GM19455 (cell line): ENCODE data around the gene CACNA2D3.

ENCODE experiments used
- ATAC-seq: cut with Tn5 transposase; IDR thresholded peaks from one replicate; pipeline ENCODE4 v1.9.1; 2021; ENCODE audit not compliant: unreplicated experiment

Gene CACNA2D3

DNA sequence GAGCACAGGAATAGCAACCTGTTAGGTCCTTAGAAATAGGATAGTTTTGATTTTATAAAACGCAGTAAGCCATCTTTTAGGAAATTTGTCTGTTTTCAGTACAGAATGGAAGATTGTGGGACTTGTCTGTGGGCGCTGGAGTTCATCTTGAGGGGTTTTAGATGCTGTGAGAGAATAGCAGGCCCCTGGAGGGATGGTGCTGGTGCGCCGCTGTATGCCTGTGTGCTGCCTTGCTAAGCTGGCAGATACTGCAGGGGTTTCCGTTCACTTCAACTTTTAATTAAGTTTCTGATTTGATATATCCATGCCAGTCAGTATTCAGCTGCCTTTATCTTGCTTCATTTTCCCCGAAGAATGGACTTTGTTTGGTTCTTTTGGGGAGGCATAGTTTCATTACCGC lies 4.2 kb downstream of the CACNA2D3 start:
- no peak for ATAC-seq

DNA sequence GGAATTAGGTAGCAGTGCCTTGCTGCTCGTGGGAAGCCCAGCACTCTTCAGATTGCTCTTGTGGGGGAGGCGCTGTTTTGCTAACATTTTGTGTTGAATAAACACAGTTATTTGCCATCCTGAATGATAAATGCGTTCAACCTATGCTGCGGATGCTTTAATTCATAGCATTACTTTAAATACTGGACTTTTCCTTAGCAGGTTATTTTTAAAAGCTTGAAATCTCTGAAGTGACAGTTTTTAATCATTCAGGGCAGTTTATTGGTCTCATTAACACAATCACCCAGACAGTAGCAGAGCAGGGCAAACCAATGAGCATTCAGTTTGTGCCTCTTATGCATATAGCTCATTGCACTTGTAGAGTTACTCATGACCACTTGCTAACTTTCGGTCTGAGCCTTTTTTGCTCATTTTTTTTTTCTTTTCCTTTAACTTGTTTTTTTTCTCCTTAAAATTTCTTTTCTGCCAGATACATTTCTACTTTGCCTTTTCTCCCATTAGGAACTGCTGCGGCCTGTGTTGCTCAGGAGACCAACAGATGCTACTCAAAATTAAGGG lies 5.2 kb downstream of the CACNA2D3 start:
- ATAC-seq, result no peak

DNA sequence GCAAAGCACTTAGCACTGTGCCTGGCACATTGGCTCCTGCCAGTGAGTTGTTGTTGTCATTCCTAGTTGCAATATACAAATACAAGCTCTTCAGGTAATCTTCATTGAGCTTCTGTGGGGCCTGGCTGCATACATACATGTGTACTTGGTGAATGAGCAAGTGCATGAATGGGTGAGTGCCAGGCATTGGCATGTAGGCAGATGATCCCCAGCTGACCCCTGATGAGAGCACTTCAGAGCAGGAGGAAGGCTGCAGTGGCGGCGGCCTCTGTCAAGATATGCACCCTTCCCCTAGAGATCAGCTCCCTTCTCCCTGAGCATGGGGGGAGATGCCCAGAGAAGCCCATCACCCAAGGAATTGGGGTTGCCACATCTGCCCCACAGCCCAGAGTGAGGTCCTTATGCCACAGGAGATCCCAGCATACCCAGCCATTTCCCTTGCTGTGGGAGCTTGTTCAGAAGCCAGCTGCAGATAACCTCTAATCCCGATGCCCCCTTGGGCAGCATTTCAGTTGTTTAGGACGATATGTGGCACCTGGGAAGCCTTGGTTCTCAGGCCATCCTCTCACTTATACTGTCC lies 8.8 kb downstream of the CACNA2D3 start:
- ATAC-seq, result no peak

DNA sequence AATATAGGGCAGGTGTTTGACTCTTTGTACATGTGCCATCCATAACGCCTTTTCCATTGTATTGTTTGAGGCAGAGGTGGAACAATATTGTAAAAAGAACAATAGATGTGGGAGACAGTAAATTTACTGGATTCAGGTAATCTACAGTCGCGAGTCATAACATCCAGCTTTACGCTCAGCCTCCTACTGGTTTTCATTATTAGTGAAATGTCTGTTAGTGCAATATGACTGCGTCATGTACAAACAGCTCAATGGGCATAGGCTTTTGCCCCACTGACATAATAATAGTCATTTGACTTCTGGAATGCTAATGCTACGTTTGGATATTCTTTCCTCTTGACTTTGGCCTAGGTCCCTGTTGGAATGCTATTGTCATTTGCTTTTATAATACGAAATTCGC lies 9.5 kb downstream of the CACNA2D3 start:
- ATAC-seq, result no peak

DNA sequence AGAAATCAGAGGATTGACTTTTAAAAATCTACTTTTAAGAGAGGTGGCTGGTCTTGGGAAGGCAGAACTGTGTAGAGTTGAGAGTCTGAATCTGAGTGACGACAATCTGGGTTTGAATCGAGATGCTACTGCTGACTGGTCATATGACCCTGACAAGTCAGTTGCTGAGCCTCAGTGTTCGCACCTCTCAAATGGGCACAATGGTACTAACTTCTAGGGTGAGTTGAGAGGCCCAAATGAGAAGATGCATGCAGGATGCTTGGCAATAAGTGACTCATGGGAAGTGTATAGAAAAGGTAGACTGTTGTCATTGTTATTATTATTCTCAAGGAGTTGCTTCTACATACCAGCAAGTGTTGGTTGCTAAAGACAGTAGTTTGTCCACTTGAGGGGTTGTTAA lies 10.3 kb downstream of the CACNA2D3 start:
- ATAC-seq, result no peak

DNA sequence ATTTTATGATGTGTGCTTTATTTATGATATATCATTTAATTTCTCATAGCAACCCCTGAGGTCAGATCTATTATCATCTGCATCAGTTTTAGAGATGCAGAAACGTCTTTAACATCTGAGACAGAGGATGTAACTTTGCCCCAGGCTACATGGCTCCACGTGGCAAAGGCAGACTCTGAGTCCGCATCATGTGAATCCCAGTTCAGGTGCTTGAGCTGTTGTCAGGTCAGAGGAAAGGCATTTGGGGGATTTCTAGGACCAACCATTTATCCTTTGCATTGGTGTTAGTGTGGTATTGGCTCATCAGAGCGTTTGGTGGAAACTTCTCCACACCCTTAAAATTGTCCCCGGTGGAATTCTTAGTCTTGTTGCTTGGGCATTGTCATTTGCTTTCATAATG lies 10.8 kb downstream of the CACNA2D3 start:
- no peak for ATAC-seq

DNA sequence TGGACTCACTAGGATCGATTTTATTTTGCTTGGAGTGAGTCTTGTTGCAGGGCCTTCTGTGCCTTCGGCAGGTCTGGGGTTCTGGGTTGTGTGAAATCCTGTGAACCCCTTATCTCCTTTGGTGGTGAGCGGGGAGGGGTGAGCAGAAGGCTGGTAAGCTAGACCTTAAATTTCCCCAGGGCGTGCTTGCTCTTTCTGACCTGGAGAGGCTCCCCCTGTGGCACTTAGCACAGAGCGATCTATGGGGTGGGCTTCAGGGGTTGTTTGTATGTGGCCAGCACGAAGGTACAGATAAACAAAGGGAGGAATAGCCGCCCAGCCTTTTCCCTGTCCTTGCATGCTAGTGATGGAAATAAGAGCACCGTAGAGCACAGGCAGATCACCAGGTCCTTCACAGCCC lies 11.8 kb downstream of the CACNA2D3 start:
- ATAC-seq, result no peak

DNA sequence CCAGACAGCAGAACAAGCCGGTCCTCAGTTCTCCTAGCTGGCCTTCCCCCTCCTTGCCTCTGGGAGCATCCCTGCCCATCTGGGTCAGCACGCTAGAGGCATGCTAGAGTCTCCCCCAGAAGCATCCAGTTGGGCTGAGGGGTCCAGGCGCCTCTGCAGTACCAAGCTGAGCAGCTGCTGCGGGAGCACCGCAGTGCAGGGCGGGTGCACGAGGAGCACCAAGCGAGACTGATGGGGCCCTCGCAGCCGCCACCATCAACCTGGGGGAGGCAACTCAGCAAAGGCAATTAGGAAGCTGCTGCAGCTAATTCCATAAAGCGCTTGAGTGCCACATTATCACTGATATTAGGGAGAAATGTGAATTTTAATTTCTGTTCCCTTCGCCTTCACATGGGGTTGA lies 12.4 kb downstream of the CACNA2D3 start:
- no peak for ATAC-seq

DNA sequence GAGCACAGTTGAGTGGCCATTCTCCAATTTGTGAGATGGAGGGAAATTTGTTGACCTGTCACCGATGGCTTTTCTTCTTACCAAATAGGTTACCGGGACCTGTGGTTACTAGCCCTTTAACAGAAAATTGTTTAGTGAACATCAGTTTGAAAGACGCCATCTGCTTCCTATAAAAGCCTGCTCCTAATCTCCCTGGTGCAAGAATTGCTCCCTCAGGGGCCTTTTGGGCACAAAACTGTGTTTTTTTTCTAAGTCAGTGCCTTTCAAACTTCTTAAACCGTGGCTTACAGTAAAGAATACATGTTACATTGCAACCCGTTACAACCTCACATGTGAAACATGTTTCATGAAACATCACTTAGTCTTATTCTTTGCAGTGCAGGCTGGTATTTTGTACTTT lies 15.0 kb downstream of the CACNA2D3 start:
- no peak for ATAC-seq

DNA sequence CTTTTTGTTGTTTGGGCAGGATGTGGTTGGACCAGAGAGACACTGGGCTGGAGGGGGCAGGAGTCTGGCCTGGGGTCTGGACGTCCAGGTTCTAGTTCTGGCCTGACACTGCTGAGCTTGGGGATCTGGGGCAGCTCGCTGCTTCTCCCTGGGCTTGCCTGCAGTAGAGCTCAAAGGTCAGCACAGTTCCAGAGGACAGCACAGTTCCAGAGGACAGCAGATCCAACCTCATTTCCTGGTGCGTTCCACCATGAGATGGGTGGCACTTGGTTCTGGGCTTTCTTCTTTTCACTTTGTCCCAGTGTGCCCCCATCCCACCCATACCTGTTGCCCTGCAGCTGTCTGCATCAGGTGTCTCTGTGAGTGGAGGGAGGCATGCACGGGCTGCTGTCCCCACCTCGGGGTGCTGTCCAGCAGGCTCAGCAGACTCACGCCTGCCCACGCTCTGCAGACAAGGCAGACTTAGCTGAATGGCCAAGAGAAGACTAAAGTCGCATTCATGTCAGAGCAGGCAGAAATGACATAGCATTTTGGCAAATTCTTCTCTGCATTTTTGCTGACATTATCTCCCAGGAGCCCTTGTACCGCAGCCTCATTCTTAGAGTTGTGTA lies 16.7 kb downstream of the CACNA2D3 start:
- ATAC-seq, result no peak

DNA sequence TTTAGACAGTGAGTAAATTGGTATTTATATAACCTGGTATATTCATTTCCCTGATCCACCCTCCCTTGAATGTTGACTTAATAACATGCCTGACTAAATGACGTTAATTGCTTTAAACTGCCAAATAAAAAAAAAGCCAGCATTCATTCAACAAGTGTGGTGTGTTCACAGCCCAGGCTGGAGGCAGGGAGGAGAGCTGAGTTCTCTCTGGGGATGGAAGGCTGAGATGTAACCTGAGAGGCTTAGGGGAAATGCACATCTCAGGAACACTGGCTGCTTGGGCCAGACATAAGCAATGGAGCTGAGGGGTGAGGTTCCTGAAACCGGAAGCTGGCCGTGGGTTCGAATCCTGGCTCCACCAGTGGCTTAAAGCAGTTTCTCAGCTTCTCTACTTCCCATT lies 17.3 kb downstream of the CACNA2D3 start:
- ATAC-seq, result no peak

DNA sequence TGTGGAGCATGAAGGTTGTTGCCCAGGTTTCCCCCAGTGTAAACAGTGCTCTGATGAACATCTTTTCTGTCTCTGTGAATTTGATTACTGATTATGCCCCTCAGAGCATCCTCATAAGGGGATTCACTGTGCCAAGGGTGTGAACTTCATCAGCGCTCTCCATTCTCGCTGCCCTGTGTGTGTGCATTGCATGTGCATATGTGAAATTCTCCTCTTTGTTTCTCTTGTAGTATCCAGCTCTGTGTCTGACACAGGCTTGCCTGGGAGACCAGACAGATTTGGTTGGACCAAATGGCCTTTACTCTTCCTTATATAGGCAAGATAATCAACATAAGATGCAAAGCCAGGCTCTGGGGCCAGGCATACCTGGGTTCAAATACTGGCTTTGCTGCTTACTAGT lies 21.9 kb downstream of the CACNA2D3 start:
- no peak for ATAC-seq

DNA sequence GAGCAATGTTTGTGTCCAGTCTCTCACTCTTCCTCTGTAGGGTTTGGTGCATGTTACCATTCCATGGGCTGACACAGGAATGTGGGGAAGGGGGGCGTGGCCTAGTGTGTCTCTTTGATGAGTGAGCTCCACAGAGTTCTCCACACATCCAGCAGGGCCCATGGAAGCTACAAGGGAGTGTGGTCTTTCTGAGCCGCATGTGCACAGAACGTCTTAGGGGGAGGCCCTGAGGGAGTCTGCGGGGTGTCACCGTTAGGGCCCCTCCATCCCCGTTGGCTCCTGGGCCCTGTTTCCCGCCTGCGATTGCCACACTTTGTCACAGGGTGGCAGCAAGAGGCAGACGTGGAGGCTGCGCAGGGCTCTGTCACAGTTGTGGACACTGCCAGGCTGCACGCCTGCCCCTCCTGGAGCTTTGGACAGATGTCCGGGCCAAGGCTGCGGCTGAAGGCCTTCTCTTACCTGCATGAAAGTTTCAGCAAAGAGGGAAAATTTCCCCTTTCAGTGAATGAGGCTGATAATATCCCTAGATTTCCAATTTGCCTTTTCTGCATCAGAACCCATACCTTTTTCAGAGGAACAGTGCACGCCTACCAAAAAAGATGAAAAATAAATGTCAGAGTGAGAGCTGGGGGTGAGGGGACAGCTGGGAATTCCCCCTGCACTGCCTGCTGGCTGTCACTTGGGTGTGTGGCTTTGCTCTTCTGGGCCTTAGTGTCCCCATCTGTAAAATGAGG lies 24.3 kb downstream of the CACNA2D3 start:
- no peak for ATAC-seq

DNA sequence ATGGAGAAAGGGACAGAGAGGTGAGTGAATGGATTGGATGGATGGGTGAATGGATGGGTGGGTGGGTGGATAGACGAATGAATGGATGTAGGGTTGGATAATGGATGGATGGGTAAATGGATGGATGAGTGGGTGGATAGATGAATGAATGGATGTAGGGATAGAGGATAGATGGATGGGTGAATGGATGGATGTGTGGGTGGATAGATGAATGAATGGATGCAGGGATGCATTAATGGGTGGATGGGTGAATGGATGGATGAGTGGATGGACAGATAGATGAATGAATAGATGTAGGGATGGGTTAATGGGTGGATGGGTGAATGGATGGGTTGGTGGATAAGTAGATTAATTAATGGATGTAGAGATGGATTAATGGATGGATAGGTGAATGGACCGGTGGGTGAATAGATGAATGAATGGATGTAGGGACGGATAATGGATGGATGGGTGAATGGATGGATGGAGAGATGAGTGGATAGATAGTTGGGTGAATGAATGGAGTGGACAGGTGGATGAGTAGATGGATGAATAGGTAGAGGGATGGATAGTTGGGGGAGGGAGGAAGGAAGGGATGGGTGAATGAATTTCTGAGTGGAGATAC lies 28.6 kb downstream of the CACNA2D3 start:
- no peak for ATAC-seq

DNA sequence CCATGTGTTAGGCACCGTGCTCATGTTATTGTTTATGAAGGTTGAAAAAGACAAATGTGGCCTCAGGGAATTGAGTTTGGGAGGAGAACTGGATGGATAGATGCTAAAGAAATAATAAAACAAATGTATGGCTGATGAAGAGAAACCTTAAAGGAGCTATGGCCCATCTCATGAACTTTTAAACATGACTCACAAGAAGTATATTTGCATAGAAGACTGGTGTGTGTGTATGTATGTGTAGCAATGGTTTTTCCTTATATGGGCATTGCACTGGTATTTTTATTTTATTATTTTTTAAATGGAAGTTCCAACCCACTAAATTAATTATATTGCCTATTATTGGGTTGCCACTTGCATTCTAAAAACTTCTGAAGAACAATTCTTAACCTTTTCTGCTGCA lies 31.1 kb downstream of the CACNA2D3 start:
- ATAC-seq, result no peak

DNA sequence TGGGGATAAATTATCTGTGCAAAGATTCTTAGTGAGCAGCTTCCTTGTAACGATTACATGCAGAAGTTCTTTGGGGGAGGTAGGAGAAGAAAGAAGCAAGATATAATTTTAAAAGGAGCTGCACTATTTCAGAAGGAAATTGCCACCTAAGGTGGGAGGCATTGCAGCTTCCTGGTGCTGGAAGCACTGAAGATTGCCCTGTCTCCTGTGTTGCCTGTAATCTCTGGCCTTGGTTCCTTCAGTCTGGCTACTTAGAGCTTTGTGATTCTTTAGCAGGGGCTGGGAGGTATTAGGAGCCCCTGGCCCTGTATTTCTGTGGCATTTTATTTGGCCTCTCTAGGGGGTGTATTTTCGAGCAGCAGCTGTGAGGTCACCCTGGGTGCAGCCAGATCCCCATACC lies 35.5 kb downstream of the CACNA2D3 start:
- ATAC-seq, result no peak

DNA sequence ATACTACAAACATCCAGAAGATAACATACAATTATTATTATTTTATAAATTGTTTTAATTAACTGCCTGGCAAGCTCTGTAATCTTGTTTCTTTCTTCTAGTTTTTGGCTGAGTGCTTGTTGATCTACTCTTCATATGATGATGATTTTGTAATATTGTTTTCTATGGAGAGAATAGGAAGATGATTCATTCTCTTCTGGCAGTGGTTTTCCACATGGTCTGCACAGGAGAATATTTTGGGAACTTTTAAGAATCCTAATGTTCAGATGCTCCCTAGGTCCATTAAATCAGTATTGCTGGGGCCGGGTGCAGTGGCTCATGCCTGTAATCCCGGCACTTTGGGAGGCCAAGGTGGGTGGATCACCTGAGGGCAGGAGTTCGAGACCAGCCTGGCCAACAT lies 37.6 kb downstream of the CACNA2D3 start:
- ATAC-seq, result no peak

DNA sequence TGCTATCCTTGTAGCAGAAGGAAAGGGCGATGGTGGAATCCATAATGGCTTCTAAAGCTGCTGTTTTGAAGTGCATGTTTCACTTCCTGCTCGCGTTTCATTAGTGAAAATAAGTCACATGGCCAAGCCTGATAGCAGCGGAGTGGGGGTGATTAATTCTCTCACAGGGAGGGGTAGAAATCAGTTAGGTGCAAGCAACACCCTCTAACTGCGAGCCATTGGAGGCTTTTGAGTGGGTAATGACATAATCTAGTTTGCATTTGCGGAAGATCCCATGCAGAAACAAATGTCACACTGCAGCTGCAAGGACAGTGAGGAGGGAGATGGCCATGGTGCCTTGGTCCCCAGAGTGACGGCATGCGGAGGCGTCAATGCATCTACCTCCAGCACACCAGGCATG lies 41.1 kb downstream of the CACNA2D3 start:
- ATAC-seq, result no peak

DNA sequence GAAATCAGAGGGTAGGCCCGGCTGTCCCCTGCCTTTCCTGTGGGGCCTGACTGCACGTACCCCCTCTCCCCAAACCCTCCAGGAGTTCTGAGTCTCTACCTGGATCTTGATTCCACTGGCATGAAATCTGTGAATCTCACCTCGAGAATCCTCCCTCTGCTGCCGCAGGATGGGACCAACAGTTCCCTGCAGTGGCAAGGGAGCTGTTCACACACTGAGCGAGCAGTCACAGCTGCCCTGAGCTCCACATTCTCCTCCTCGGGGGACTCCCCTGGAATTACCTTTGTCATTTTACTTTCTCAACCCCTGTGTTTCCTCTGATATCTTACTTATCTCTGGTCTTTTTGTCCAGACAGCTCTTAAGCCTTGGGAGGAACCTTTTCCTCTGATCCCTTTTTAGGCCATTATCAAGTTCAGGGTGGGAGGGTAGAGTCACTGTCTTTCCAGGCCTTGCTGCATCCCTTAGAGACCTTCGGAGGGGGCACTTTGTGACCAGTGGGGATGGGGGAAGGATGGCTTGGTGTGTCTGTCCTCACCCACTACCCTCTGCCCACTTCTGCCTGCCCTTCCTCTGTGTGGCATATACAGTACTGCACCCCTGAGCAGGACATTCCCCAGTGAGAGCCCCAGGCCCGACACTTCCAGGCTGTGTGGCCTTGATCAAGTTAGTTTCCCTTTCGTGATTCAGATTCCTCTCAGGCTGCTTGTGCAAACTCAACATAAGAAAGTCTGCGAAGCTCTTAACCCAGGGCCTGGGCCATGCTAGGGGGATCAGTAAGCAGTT lies 42.0 kb downstream of the CACNA2D3 start:
- ATAC-seq, result no peak

DNA sequence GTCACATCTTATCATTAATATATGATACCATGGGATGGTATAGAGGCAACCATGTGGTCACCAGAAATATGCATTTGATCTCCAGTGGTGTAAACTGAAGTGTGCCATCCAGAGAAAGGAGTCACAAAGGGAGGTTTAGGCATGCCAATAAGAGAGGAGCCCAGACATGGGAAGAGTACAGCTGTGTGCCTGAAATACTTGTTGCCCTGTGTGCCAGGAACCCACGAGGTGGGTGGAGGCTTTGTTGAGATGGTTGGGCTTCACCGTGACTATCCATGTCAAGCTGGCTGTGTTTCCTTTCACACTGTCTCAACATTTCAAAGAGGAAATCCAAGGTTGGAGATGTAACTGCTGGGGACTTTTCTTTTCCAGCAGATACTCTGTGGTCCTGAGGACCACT lies 43.5 kb downstream of the CACNA2D3 start:
- no peak for ATAC-seq

DNA sequence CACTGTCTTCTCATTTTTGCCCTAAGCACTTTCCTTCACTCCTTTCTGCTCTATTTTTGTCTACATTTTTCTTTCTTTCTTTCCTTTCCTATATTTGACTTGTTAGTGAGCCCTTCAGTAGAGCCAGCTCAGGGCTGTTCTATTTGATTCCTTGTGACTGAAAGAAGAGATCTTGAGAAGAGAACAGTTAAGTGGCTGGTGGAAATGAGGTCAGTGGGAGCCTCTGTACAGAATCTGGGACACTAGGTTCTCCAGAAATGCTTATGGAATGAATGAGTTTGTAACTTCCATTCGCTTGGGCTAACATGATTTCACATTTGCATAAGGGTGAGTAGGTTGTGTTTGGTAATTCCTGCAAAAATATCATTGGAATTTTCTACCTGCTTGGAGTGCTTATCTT lies 45.6 kb downstream of the CACNA2D3 start:
- no peak for ATAC-seq
